ENCODE results near the gene SEL1L3. TPM values are rescaled to one million over a fixed set of nuclear protein-coding genes. Genes with fewer than 3 reads are reported as not detected.

SEL1L3 gene
- total RNA-seq, 1 donor from 2014 or later = 62.7 TPM

GRCh38 chr4:25792200-25792791 is 70.5 kb downstream of the SEL1L3 start:
- Mint-ChIP-seq H3K9me3 (ENCODE audit: low read depth) (no peaks in the 10 kb centered on the region), H3K27ac (no peak overlapping the region), H3K36me3 (ENCODE audit: insufficient read depth) (peaks cover 36% of the 10 kb centered on the region), H3K4me1 (ENCODE audit: low read depth) (peaks cover 8% of the 10 kb centered on the region), H3K27me3 (no peaks in the 10 kb centered on the region), H3K4me3 (ENCODE audit: low read depth) (no peak overlapping the region)
- TF ChIP-seq CTCF (IDR thresholded peaks at IDR 0.05; ENCODE audit: unreplicated experiment) = peak; percentile 44
- DNase-seq (ENCODE audit: low spot score, unreplicated experiment) = no peak

- Mint-ChIP-seq H3K27ac (no peak overlapping the region), H3K4me3 (ENCODE audit: low read depth) (no peak overlapping the region), H3K36me3 (ENCODE audit: insufficient read depth) (peaks cover 31% of the 10 kb centered on the region), H3K4me1 (ENCODE audit: low read depth) (peaks cover 8% of the 10 kb centered on the region), H3K9me3 (ENCODE audit: low read depth) (no peaks in the 10 kb centered on the region), H3K27me3 (no peaks in the 10 kb centered on the region)
- DNase-seq (ENCODE audit: low spot score, unreplicated experiment) = no peak
- no peak for TF ChIP-seq CTCF (IDR thresholded peaks at IDR 0.05; ENCODE audit: unreplicated experiment)
Observed at GRCh38 chr4:25790024-25790423, 72.8 kb downstream of the SEL1L3 start.

GRCh38 chr4:25788703-25789238 is 74.0 kb downstream of the SEL1L3 start:
- Mint-ChIP-seq H3K36me3 (ENCODE audit: insufficient read depth) (peaks cover 25% of the 10 kb centered on the region), H3K27ac (no peak overlapping the region), H3K4me3 (ENCODE audit: low read depth) (no peak overlapping the region), H3K4me1 (ENCODE audit: low read depth) (peaks cover 8% of the 10 kb centered on the region), H3K27me3 (no peaks in the 10 kb centered on the region), H3K9me3 (ENCODE audit: low read depth) (no peaks in the 10 kb centered on the region)
- DNase-seq (ENCODE audit: low spot score, unreplicated experiment) = no peak
- no peak for TF ChIP-seq CTCF (IDR thresholded peaks at IDR 0.05; ENCODE audit: unreplicated experiment)

GRCh38 chr4:25786497-25787065 is 76.2 kb downstream of the SEL1L3 start:
- H3K27ac Mint-ChIP-seq = no peak overlapping the region
- H3K27me3 Mint-ChIP-seq = no peaks in the 10 kb centered on the region
- TF ChIP-seq CTCF (IDR thresholded peaks at IDR 0.05; ENCODE audit: unreplicated experiment) = no peak
- DNase-seq (ENCODE audit: low spot score, unreplicated experiment) = no peak
- no peak overlapping the region for H3K4me3 Mint-ChIP-seq (ENCODE audit: low read depth)
- no peaks in the 10 kb centered on the region for H3K9me3 Mint-ChIP-seq (ENCODE audit: low read depth)
- H3K4me1 Mint-ChIP-seq (ENCODE audit: low read depth) = peaks cover 8% of the 10 kb centered on the region
- H3K36me3 Mint-ChIP-seq (ENCODE audit: insufficient read depth) = peaks cover 26% of the 10 kb centered on the region

- peaks cover 8% of the 10 kb centered on the region for H3K4me1 Mint-ChIP-seq (ENCODE audit: low read depth)
Observed at GRCh38 chr4:25783943-25784342, 78.8 kb downstream of the SEL1L3 start.

More at GRCh38 chr4:25783943-25784342, 78.8 kb downstream of the SEL1L3 start:
- DNase-seq (ENCODE audit: low spot score, unreplicated experiment) = no peak
- no peak overlapping the region for H3K27ac Mint-ChIP-seq
- no peaks in the 10 kb centered on the region for H3K27me3 Mint-ChIP-seq
- no peak for TF ChIP-seq CTCF (IDR thresholded peaks at IDR 0.05; ENCODE audit: unreplicated experiment)
- H3K9me3 Mint-ChIP-seq (ENCODE audit: low read depth) = no peaks in the 10 kb centered on the region
- H3K4me3 Mint-ChIP-seq (ENCODE audit: low read depth) = no peak overlapping the region
- peaks cover 31% of the 10 kb centered on the region for H3K36me3 Mint-ChIP-seq (ENCODE audit: insufficient read depth)
